ENCODE data around the gene CRYAB.
"Not testable (repeated sequence)": the region's sequence is repeated elsewhere in the genome, so short reads cannot be mapped to it uniquely, and the experiment has no call there.

The CRYAB gene

GRCh38 chr11:111935317-111936039 lies 23.9 kb upstream of the CRYAB start:
- DNase-seq (ENCODE audit: extremely low spot score, insufficient read length, low read depth) (no peak), FAIRE-seq (no peak)

DNA sequence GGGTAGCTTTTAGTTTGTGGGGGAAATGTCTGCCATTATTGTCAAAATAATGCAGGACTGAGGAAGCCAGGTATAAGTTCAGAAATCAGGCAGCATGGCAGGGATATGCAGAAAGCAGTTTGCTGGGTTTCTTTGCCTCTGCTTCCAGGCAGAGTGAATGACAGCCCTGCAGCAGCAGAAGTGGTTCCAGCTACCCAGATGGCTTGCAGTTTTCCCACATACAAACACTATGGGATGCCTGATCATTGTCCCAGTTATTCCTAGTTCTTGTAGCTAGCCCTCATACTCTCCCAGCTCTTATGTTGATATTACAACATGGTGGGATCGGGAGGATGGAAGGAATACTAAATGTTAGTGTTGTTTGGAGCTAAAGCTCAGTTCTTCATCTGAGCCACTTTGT lies 22.7 kb upstream of the CRYAB start:
- DNase-seq (ENCODE audit: extremely low spot score, insufficient read length, low read depth) (no peak), FAIRE-seq (no peak)

- DNase-seq (ENCODE audit: extremely low spot score, insufficient read length, low read depth) (no peak), FAIRE-seq (no peak)
These were observed 22.3 kb upstream of the CRYAB start for GRCh38 chr11:111933872-111934271.

- FAIRE-seq; DNase-seq (ENCODE audit: extremely low spot score, insufficient read length, low read depth): not testable (repeated sequence)
These were observed 21.6 kb upstream of the CRYAB start for GRCh38 chr11:111933176-111933575.

DNA sequence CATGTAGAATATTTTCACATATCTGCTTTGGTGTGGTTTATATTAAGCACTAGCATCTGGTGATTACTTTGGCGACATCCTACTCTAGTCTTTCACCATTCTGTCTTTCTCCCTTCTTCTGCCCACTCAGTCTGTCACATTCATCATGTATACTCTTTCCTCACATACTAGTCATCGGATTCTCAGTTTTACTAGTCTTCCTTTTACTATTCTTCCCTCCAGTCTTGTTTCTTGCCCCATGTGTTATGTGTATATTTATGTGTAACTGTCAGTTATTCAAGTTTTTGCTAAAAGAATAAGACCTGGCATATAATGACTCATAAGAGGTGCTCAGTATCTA lies 21.0 kb upstream of the CRYAB start:
- no peak for DNase-seq (ENCODE audit: extremely low spot score, insufficient read length, low read depth)
- no peak for FAIRE-seq

- FAIRE-seq (no peak), DNase-seq (ENCODE audit: extremely low spot score, insufficient read length, low read depth) (no peak)
These were observed 18.9 kb upstream of the CRYAB start for GRCh38 chr11:111930472-111930871.

DNA sequence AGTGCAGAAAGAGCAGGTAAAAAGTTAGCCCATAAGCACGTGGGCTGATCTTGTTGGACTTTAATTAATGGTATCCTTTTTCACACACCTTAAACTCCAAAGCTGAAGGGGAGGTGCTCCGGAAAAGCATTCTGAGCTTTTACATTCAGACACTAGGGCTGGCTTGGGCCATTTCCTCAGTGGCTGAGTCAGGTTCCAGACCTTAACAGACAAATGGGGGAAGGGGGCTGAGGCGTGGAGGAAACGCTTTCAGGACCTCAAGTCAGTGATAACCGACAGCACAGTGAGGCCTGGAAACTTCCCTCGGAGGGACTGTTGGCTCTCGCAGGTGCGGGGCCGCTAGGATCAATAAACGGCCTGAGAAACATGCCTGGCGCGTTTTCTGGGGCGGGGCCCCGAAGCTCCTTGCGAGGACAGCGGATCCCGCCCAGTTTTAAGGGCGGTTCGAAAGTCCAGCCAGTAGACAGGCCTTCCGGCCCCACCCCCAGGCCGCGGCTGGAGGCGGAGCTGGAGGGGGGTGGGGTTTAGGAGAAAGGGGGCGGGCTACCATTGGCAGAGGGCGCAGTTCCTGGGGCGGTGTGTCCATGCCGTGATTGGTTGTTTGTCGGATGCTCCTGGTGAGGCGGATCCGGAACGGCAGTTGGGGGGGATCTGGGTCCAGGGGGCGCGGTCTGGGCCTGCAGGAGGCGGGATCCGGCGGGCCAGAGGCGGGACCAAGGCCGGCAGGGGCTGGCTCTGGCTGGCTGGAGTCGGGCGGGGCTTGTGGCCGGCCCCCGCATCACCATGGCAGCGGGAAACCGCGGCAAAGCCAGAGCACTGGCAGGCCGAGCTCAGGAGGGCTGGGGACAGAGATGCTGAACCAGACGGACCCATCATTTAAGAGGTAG lies 15.2 kb upstream of the CRYAB start:
- FAIRE-seq (peak; percentile 86), DNase-seq (ENCODE audit: extremely low spot score, insufficient read length, low read depth) (peak; percentile 98)

DNA sequence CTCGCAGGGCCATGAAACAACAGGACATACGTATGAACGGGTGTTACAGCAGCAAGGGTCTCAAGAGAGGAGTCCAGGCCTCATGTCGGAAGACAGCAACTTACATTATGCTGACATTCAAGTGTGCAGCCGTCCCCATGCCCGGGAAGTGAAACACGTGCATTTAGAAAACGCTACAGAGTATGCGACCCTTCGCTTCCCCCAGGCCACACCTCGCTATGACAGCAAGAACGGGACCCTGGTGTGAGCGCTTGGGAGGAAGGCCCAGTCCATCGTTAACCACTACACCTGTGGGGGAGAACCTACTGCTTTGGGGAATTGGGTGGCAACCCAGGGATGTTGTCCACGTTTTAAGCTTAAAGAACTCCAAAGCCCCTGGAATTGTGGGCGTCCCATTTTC lies 14.4 kb upstream of the CRYAB start:
- FAIRE-seq: no peak

GRCh38 chr11:111923951-111924350 lies 12.4 kb upstream of the CRYAB start:
- no peak for DNase-seq (ENCODE audit: extremely low spot score, insufficient read length, low read depth)
- FAIRE-seq: no peak

More for the DNA sequence above, 14.4 kb upstream of the CRYAB start:
- DNase-seq (ENCODE audit: extremely low spot score, insufficient read length, low read depth): no peak

DNA sequence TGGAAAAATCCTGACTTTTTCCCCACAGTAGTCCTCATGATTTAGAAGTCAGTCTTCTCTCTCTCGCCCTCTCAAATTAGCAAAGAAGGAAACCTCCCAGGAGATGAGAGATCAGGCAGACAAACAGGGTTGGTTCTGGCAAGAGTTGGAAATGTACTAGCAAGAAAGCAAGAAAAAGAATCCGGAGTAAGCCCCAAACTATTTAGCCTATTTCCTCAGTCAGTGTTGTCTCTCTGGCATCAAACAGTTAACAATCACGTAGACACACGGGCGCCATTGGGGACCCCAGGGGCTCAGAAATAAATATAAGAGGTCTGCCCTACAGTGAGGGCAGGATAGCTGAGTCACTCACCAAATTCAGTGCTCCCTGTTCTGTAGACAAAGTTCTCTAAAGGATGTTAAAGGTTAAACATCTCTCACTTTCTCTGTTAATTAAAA lies 11.8 kb upstream of the CRYAB start:
- FAIRE-seq: no peak

DNA sequence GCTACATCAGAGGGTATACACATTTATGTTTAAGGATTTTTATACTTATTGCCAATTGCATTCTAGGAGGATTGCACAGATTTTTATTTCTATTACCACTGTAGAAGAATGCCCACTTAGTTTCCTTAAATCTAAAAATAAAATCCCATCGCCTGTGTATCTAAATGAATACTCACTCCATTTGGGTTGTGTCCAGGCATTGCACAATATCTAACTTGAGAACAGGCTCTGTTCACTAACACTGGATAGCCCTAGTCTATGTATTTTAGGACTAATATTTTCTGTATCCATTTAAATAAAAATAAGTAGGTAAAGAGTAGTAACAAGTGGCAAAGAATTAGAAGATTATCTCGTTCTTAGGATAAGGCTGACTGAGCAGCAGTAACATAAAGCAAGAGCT lies 11.2 kb upstream of the CRYAB start:
- DNase-seq (ENCODE audit: extremely low spot score, insufficient read length, low read depth) (no peak), FAIRE-seq (no peak)

More for the DNA sequence above, 11.8 kb upstream of the CRYAB start:
- no peak for DNase-seq (ENCODE audit: extremely low spot score, insufficient read length, low read depth)

- DNase-seq (ENCODE audit: extremely low spot score, insufficient read length, low read depth) (no peak), FAIRE-seq (no peak)
These were observed 10.1 kb upstream of the CRYAB start for GRCh38 chr11:111921541-111922230.

- DNase-seq (ENCODE audit: extremely low spot score, insufficient read length, low read depth): no peak
- no peak for FAIRE-seq
These were observed 9.3 kb upstream of the CRYAB start for GRCh38 chr11:111920908-111921307.

- DNase-seq (ENCODE audit: extremely low spot score, insufficient read length, low read depth): no peak
- no peak for FAIRE-seq
These were observed 7.1 kb upstream of the CRYAB start, which contains the start of gene C11orf52 for GRCh38 chr11:111918390-111919256. Gene C11orf52 (plus strand): TSS chr11:111918913. CDS start chr11:111918973, 60 bp downstream.

- no peak for FAIRE-seq
- no peak for DNase-seq (ENCODE audit: extremely low spot score, insufficient read length, low read depth)
These were observed 6.2 kb upstream of the CRYAB start for GRCh38 chr11:111917788-111918187.

DNA sequence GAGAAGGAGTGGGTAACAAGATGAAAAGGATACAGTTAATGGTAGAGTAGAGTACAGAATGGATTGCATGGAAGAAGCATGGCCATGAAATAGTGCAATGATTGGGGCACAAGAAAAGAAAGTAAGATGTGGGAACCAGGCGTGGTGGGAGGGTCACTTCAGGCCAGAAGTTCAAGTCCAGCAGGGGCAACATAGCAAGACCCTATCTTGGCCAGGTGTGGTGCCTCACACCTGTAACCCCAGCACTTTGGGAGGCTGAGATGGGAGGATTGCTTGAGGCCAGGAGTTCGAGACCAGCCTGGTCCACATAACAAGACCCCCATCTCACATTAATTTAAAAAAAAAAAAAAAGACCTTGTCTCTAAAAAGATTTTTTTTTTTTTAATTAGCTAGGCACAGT lies 5.7 kb upstream of the CRYAB start:
- no peak for FAIRE-seq
- DNase-seq (ENCODE audit: extremely low spot score, insufficient read length, low read depth): no peak

DNA sequence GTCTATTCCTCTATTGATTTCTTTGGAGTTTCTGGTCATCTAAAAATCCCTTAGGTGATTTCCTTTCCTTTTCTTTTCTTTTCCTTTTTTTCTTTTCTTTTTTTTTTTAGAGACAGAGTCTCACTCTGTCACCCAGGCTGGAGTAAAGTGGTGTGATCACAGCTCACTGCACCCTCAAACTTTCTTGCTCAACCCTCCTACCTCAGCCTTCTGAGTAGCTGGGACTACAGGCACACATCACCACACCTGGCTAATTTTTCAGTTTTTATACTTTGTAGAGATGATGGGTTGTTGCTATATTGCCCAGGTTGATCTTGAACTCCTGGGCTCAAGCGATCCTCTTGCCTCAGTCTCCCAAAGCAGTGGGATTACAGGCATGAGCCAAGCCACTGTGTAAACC lies 5.2 kb upstream of the CRYAB start:
- FAIRE-seq (no peak), DNase-seq (ENCODE audit: extremely low spot score, insufficient read length, low read depth) (no peak)

DNA sequence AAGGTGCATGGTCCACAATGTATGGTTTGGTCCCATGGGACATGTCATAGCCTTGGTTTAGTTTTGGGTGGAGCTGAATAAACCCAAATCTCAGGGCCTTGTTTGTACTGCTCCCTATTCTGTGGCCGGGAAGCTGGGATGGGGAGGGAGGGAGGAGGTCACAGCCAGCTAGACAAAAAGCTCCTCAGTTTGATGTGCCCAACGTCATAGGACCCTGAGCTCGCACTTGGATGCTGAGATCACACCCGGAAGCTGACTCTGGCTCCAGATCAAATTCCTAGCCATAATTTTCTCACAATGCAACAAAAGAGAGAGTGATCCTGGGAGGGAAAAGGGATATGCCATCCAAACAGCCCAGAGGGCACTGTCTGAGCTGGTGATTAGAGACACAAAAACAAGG lies 2.4 kb upstream of the CRYAB start:
- DNase-seq (ENCODE audit: extremely low spot score, insufficient read length, low read depth): no peak
- FAIRE-seq: no peak

DNA sequence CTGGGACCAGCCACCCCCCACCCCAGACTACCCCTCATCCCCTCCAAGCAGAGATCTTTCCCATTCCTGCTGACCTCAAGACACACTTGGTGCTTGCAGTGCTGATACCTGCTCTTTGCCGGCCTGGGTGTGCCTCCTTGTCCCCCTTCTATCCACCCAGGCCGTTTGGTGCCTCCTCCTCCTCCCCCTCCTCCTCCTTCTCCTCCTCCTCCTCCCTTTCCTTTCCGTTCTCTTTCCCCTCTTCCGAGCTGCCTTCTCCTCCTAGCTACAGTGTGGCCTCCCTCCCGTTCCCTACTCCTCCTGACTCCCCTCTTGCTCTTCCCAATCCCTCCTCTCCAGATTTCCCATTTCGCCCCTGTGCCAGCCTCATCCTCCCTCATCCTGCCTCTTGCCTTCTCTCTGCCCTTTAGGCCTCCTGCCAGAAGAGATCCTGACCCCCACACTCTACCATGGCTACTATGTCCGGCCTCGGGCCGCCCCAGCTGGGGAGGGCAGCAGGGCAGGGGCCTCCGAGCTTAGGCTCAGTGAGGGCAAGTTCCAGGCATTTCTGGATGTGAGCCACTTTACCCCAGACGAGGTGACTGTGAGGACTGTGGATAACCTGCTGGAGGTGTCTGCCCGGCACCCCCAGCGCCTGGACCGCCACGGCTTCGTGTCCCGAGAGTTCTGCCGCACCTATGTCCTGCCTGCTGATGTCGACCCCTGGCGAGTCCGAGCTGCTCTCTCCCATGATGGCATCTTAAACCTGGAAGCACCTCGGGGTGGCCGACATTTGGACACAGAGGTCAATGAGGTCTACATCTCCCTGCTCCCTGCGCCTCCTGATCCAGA lies 1.7 kb upstream of the CRYAB start:
- DNase-seq (ENCODE audit: extremely low spot score, insufficient read length, low read depth) (no peak), FAIRE-seq (no peak)
